IMR-90 (cell line): ENCODE results near the gene NLGN1. TPM values are rescaled to one million over a fixed set of nuclear protein-coding genes. Genes with fewer than 3 reads are reported as not detected.
A peak's percentile ranks its signal among the peaks of the same experiment; 100 is the strongest.

Source experiments
- ATAC-seq: fragments of 200-7000 bp; cut with Tn5 transposase; 2 replicates; pipeline ENCODE4 v1.9.1; 2020; ENCODE audit warnings: low read depth, mild to moderate bottlenecking, moderate library complexity
- BruUV-seq: library from RNA; stranded (reverse); fragments of 400-500 nt; replicated peaks from 2 replicates; lab custom pipeline; 2021; lab: Mats Ljungman, UMichigan
- CTCF ChIA-PET: fragments of 300-600 bp; formaldehyde crosslinking; extraction: SDS; loops from one replicate; lab custom pipeline; 2021; ENCODE audit warnings: antibody characterized with exemption; lab: Yijun Ruan, JAX
- POLR2A ChIA-PET: fragments of 300-600 bp; sonication (Branson Sonifier 250); formaldehyde crosslinking; loops from one replicate; lab custom pipeline; 2022; ENCODE audit warnings: antibody characterized with exemption; ENCODE audit not compliant: unreplicated experiment; lab: Charles Lee
- DNase-seq: peaks from one replicate; pipeline ENCODE4 v3.0.0; 2013
- H2AFZ ChIP-seq: replicated peaks from 2 replicates; pipeline ENCODE3; 2013; ENCODE audit warnings: low read length, mild to moderate bottlenecking; ENCODE audit not compliant: poor library complexity
- H2AK5ac ChIP-seq: 2 replicates; pipeline ENCODE4 v1.6.1; 2013; ENCODE audit warnings: low read depth, low read length, inconsistent platforms
- H2AK9ac ChIP-seq: replicated peaks from 2 replicates; pipeline ENCODE3; 2013; ENCODE audit warnings: mild to moderate bottlenecking, low read depth, low read length, moderate library complexity; ENCODE audit not compliant: poor library complexity
- H2BK120ac ChIP-seq: 2 replicates; pipeline ENCODE4 v1.6.1; 2013; ENCODE audit warnings: low read depth, low read length, inconsistent platforms
- H2BK15ac ChIP-seq: 3 replicates; pipeline ENCODE4 v1.6.1; 2013; ENCODE audit warnings: low read depth, low read length, inconsistent platforms
- H2BK20ac ChIP-seq: 2 replicates; pipeline ENCODE4 v1.6.1; 2013; ENCODE audit warnings: low read depth, mild to moderate bottlenecking, inconsistent platforms, low read length, moderate library complexity
- H2BK5ac ChIP-seq: 2 replicates; pipeline ENCODE4 v1.6.1; 2013; ENCODE audit warnings: mild to moderate bottlenecking, low read depth, low read length, inconsistent platforms; ENCODE audit not compliant: poor library complexity, severe bottlenecking
- H3K14ac ChIP-seq: replicated peaks from 2 replicates; pipeline ENCODE4 v1.6.1; 2013; ENCODE audit warnings: low read depth, low read length, inconsistent platforms
- H3K18ac ChIP-seq: 2 replicates; pipeline ENCODE4 v1.6.1; 2013; ENCODE audit warnings: low read depth, low read length, control low read depth
- H3K23ac ChIP-seq: 2 replicates; pipeline ENCODE4 v1.6.1; 2013; ENCODE audit warnings: low read depth, low read length, inconsistent platforms
- H3K27ac ChIP-seq: 2 replicates; pipeline ENCODE4 v1.5.1; 2013; ENCODE audit warnings: mild to moderate bottlenecking, control low read depth, low read length; ENCODE audit not compliant: insufficient read depth
- H3K27me3 ChIP-seq: 2 replicates; pipeline ENCODE4 v1.6.1; 2013; ENCODE audit warnings: low read length; ENCODE audit not compliant: control insufficient read depth, insufficient read depth
- H3K36me3 ChIP-seq: 2 replicates; pipeline ENCODE4 v1.6.1; 2013; ENCODE audit warnings: low read length, mixed read lengths; ENCODE audit not compliant: control insufficient read depth, insufficient read depth
- H3K4ac ChIP-seq: 2 replicates; pipeline ENCODE4 v1.6.1; 2013; ENCODE audit warnings: low read depth, low read length, inconsistent platforms
- H3K4me1 ChIP-seq: 2 replicates; pipeline ENCODE4 v1.6.1; 2013; ENCODE audit warnings: low read length, mixed read lengths; ENCODE audit not compliant: control insufficient read depth, insufficient read depth
- H3K4me2 ChIP-seq: 2 replicates; pipeline ENCODE4 v1.6.1; 2013; ENCODE audit warnings: low read depth, mild to moderate bottlenecking, control low read depth, low read length, moderate library complexity
- H3K4me3 ChIP-seq: 2 replicates; pipeline ENCODE4 v1.5.1; 2013; ENCODE audit warnings: low read depth, mild to moderate bottlenecking, control low read depth, low read length, moderate library complexity; ENCODE audit not compliant: insufficient read depth
- H3K56ac ChIP-seq: 2 replicates; pipeline ENCODE4 v1.6.1; 2013; ENCODE audit warnings: low read length, inconsistent platforms; ENCODE audit not compliant: insufficient read depth; ENCODE audit errors: extremely low read depth
- H3K79me1 ChIP-seq, 2 experiments: 2 replicates each; pipeline ENCODE4 v1.6.1; 2013; ENCODE audit warnings: low read length in 2 of 2, inconsistent platforms in 1 of 2, low read depth in 1 of 2
- H3K9ac ChIP-seq: 2 replicates; pipeline ENCODE4 v1.6.1; 2013; ENCODE audit warnings: low read depth, low read length, control low read depth
- H3K9me1 ChIP-seq: 2 replicates; pipeline ENCODE4 v1.6.1; 2013; ENCODE audit warnings: low read length, inconsistent platforms; ENCODE audit not compliant: insufficient read depth
- H3K9me3 ChIP-seq: 2 replicates; pipeline ENCODE4 v1.6.1; 2013; ENCODE audit warnings: low read length; ENCODE audit not compliant: control insufficient read depth, insufficient read depth
- H4K20me1 ChIP-seq: 2 replicates; pipeline ENCODE4 v1.6.1; 2013; ENCODE audit warnings: low read length, inconsistent platforms; ENCODE audit not compliant: insufficient read depth
- H4K5ac ChIP-seq: 2 replicates; pipeline ENCODE4 v1.6.1; 2013; ENCODE audit warnings: mild to moderate bottlenecking, low read depth, low read length, control low read depth
- H4K8ac ChIP-seq, 2 experiments: 2 replicates each; pipeline ENCODE4 v1.6.1; 2013; ENCODE audit warnings: low read depth in 2 of 2, low read length in 2 of 2, control low read depth in 1 of 2, inconsistent platforms in 1 of 2
- H4K91ac ChIP-seq: 2 replicates; pipeline ENCODE4 v1.6.1; 2013; ENCODE audit warnings: low read depth, low read length, inconsistent platforms; ENCODE audit not compliant: insufficient read depth
- CEBPB ChIP-seq: IDR thresholded peaks from 2 replicates; pipeline ENCODE4 v1.6.1; 2012; ENCODE audit warnings: low read depth, low read length, improper control_type of control experiment
- FOS ChIP-seq: fragments of 150-350 bp; IDR thresholded peaks from 2 replicates; pipeline ENCODE4 v1.6.1; 2016; ENCODE audit warnings: low read depth, low read length
- NFE2L2 ChIP-seq: fragments of 150-350 bp; IDR thresholded peaks from 2 replicates; pipeline ENCODE4 v1.6.1; 2016; ENCODE audit warnings: low read depth, mild to moderate bottlenecking, low read length
- WGBS, 2 experiments: methylation state at CpG; one replicate each; pipeline versions ENCODE4 v1.1.5 to v1.1.7; 2013; ENCODE audit warnings: missing lambda C conversion rate in 2 of 2; ENCODE audit not compliant: insufficient read length in 1 of 2; ENCODE audit errors: extremely low coverage in 2 of 2; 5-methylcytosine and 5-hydroxymethylcytosine counted together
- dilution Hi-C: fragments of 300-500 bp; cut with HindIII; formaldehyde crosslinking; loops from one replicate; pipeline ENCODE4 v1.14.3; 2018; ENCODE audit warnings: low sequenced_read_pairs; ENCODE audit not compliant: unreplicated experiment
- in situ Hi-C: fragments of 300-500 bp; cut with MboI; formaldehyde crosslinking; loops from 3 replicates; pipeline ENCODE4 v1.14.3; 2019; ENCODE audit warnings: low sequenced_read_pairs, inconsistent platforms, mixed read lengths
- intact Hi-C: fragments of 100-400 bp; cut with micrococcal nuclease; formaldehyde crosslinking; loops from 2 replicates; pipeline ENCODE4 v1.10.0; 2022
- polyA plus RNA-seq, 3 experiments: library from polyadenylated mRNA; depleted of rRNA; stranded (reverse); fragments of >200 nt; gene quantifications; 2 replicates each; pipeline ENCODE4 v1.2.3, GENCODE V29; 2012; ENCODE audit warnings: low replicate concordance in 1 of 3
- total RNA-seq: library from RNA; depleted of rRNA; stranded (reverse); fragments of >200 nt; gene quantifications from 2 replicates; pipeline ENCODE4 v1.2.3, GENCODE V29; 2012

NLGN1 gene
- total and polyA plus RNA-seq, 2 of the 4 experiments (the other 2 are of a cell fraction) = 1.8 to 12.5 TPM

DNA sequence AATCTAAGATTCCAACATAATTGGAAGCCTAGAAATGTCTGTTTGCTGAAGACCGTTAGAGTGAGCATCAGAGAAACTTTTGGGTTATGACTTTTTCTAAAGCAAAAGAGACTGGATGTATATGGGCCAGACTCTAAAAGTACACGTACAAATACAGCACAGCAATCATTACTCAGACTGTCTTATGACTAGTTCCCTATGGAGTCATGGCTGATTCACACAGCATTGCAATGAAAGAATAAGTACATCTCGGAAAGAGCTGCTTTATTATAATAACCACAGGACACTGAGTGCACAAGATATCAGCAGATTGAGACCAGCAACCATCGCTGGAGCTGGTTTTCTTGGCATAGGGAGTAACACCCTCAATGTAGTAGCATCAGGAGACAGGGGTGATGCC is 618.6 kb downstream of the NLGN1 start:
- Histone ChIP-seq H3K9ac (no peak overlapping the region), H3K27ac (no peak overlapping the region), H3K9me1 (no peaks in the 10 kb centered on the region), H3K4ac (no peak overlapping the region), H2BK20ac (peak overlapping the region; percentile 55; the same call in 1 of the 2 replicates), H4K8ac (no peak overlapping the region; a peak in 1 of 4 replicates), H3K56ac (no peak overlapping the region), H4K5ac (no peak overlapping the region), H2BK120ac (peak overlapping the region; percentile 53), H4K20me1 (no peaks in the 10 kb centered on the region), H3K4me1 (no peaks in the 10 kb centered on the region), H2AK5ac (no peak overlapping the region), H3K4me3 (no peak overlapping the region), H2BK15ac (no peak overlapping the region), H3K36me3 (no peaks in the 10 kb centered on the region), H3K79me1 (no peaks in the 10 kb centered on the region), H3K9me3 (no peaks in the 10 kb centered on the region), H2BK5ac (peak overlapping the region; percentile 34), H2AK9ac (no peak overlapping the region), H3K4me2 (no peak overlapping the region), H4K91ac (no peak overlapping the region), H3K18ac (no peak overlapping the region), H3K14ac (no peak overlapping the region), H3K23ac (no peak overlapping the region), H3K27me3 (no peaks in the 10 kb centered on the region), H2AFZ (peak overlapping the region; percentile 71)
- TF ChIP-seq FOS (peak; percentile 62; the same call in 1 of the 2 replicates), CEBPB (peak; percentile 68), NFE2L2 (no peak)
- in situ Hi-C loops (no loop called here), dilution Hi-C loops (no loop called here), intact Hi-C loops (no loop called here)
- no TSS peak for BruUV-seq
- ChIA-PET POLR2A (no interaction called here), CTCF (no interaction called here)
- DNase-seq (peak; percentile 92), ATAC-seq (peak; percentile 97)
- WGBS, 2 experiments = no CpG with 5 or more reads among the region's 4 CpGs
